ENCODE data around the gene PTPRN2.

PTPRN2 gene

DNA sequence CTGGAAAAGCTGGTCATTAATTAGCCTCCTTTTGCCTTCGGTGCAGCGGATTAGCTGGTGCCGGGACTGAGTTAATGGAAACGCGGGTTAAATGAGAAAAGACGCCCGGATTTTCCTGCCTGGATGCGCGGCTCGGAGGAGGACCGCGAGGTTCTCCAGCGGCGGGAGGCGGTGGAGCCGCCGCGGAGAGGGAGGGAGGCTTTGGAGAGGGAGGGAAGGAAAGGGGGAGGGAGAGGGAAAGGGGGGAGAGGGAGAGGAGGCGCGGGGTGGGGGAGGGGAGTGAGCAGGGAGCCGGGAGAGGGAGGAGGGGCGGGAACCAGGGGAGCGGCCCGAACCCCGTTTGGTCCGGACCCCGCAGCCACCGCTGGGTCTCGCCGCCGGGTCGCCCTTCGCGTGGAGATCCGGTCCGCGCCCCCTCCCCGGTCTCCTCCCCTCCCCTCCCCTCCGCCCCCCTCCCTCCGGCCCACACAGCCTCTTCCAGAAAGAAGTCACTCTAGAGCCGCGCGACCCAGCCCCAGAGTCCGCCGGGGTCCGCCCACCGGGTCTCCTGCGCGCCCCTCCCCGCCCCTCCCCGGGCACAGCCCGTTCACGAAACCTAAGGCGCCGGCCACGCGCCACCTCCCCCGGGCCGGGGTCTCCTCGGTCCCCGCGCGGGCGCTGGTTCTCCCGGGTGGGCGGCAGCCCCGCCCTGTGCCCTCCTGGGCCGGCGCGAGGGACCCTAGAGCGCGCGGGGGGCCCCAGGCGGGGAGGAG, 903.3 kb downstream of the PTPRN2 start:
- TF ChIP-seq, protein P1, sequence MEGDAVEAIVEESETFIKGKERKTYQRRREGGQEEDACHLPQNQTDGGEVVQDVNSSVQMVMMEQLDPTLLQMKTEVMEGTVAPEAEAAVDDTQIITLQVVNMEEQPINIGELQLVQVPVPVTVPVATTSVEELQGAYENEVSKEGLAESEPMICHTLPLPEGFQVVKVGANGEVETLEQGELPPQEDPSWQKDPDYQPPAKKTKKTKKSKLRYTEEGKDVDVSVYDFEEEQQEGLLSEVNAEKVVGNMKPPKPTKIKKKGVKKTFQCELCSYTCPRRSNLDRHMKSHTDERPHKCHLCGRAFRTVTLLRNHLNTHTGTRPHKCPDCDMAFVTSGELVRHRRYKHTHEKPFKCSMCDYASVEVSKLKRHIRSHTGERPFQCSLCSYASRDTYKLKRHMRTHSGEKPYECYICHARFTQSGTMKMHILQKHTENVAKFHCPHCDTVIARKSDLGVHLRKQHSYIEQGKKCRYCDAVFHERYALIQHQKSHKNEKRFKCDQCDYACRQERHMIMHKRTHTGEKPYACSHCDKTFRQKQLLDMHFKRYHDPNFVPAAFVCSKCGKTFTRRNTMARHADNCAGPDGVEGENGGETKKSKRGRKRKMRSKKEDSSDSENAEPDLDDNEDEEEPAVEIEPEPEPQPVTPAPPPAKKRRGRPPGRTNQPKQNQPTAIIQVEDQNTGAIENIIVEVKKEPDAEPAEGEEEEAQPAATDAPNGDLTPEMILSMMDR (IDR thresholded peaks at IDR 0.05; ENCODE audit: low read depth, low read length), result no peak
- H3K4me3 ChIP-seq (ENCODE audit: low read depth, low read length), result no peak overlapping the region

DNA sequence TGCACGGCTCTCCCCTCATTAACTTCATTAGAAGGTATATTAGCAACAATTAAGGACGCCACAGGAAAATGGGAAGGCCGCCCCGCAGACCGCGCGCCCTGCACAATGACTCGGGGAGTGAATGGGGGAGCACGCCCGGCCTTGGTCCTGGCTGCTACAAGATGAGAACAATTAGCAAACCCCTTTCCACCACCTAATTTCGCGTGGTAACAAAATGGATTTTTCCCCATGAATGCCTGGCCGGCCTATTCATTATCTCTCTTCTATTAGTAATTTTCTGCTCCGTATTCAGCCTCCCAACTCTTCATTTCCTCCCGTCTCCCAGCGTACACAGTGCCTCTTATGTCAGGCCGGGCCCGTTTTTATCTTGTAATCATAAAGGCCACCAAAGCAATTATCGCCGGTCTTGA, 903.9 kb downstream of the PTPRN2 start:
- TF ChIP-seq, protein P1 (IDR thresholded peaks at IDR 0.05; ENCODE audit: low read depth, low read length), result no peak
- H3K4me3 ChIP-seq (ENCODE audit: low read depth, low read length), result no peak overlapping the region

DNA sequence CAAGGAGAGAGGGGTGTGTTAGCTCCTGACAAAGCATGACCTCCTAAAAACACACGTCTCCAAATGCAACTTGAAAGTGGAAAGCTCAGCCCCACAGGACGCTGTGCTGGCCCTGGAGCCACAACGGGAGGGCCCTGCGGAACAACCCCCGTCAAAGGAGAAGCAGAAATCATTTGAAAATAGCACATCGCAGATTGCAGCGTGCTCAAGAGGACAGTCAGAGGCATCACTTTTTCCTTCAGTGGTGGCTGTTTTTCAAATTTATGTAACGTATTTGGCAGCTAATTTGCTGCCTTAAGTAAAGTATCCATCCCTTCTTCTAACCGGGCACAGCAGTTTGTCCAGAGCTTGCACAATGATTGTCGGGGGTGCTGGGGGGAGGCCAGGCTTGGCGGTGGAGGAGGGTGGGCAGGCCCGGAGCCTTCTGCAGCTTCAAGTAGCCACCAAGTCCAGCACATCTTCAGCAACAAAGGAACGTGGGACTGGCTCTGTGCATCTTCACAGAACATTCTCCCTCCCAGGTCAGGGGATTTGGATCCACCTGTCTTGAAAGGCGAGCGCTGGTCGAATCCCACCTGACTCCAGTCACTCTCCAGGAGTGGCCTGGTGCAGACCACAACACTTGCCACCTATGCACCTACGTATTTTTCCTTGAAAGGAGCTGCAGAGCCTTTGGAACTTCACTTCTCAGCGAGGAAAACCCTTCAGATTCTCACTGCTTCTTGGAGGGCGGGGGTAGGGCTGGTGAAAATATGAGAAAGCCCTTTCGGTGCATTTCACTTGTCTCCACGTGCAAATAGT, 904.5 kb downstream of the PTPRN2 start:
- TF ChIP-seq, protein P1 (IDR thresholded peaks at IDR 0.05; ENCODE audit: low read depth, low read length), result no peak
- H3K4me3 ChIP-seq (ENCODE audit: low read depth, low read length), result no peak overlapping the region

DNA sequence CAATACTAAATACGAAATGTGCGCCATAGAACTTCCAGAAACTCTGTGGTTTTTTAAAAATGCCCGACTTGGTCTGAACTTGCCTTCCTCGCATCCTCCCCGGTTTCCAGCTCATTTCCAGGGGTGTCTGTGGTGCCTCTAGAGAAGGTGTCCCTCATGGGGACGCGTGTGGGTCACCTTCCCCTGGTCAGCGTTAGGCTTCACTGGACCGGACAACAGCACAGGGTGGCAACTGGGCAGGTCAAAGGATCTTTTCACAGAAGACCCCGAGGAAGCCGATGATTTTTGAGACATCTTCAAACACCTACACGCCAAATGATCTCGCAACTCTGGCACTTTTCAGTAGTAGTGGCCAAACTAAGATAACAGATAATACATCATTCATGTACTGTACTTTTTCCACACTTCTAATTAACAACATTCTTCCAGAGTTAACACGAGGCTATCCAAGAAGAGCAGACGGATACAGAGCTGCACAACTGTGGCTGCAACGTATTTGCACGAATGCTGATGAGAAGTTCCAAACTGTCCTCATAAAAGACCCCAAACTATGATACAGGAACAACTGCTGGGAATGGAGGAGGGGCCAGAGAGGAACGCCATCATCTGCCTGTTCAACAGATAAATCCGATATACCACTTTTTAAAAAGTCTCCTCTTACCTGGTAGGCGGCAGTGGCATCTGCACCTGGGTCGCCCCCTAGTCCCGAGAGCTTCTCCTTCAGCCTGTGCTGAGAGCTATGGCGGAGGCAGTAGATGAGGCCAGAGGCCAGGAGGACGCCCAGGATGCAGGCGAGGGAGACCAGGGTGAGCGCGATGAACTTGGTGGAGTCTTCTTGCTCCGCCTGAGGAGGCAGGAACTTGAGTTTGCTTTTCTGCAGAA, 905.3 kb downstream of the PTPRN2 start:
- no peak overlapping the region for H3K4me3 ChIP-seq (ENCODE audit: low read depth, low read length)
- TF ChIP-seq, protein P1 (IDR thresholded peaks at IDR 0.05; ENCODE audit: low read depth, low read length), result no peak

DNA sequence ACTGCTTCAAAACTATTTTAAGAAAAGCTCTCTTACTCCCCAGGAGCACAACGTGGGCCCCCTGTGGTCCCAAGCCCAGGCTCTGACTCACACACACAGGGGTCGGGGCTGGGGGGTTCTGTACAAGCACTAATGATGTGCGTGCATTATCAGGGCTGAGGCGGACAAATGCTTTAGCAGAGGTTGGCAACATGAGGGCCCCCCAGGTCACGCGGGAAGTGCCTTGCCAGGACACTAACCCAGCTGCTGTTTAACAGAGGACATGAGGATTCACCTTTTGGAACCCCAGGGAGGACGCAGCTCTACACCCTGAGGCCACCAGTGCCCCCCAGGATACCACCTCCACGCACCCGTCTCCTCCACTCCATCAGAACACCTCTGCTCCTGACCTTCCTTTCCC, 908.0 kb downstream of the PTPRN2 start:
- TF ChIP-seq, protein P1 (IDR thresholded peaks at IDR 0.05; ENCODE audit: low read depth, low read length), result no peak
- H3K4me3 ChIP-seq (ENCODE audit: low read depth, low read length), result no peak overlapping the region

DNA sequence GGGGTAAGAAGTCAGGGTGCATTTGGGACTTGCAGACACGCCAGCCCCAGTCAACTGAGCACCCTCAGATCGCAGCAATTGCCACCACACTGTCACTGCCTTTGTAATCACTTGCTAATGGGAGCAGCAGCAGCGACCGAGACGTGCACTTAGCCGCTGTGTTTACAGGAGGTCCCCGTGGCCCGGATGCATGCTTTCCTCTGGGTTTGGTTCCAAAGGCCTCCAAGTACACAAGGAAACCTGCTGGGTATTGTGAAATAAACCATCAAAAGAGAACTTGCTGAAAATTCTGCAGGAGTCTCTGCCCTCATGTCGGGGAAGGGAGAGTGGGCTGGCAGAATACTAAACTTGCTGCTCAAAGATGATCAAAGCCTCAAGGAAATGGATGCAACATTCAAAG, 909.1 kb downstream of the PTPRN2 start:
- TF ChIP-seq, protein P1 (IDR thresholded peaks at IDR 0.05; ENCODE audit: low read depth, low read length), result no peak
- H3K4me3 ChIP-seq (ENCODE audit: low read depth, low read length), result no peak overlapping the region

Data from WI38 (cell line).